A673 (cell line): ENCODE results near the gene MAML3.

Experiments
- CTCF ChIP-seq: fragments of 300-800, 200-600 bp; sonication (generic); conservative IDR thresholded peaks from 2 replicates; pipeline ENCODE4 v1.5.1; 2017; ENCODE audit warnings: low read depth, mild to moderate bottlenecking, antibody characterized with exemption, low read length, moderate library complexity, mixed read lengths
- EZH2 ChIP-seq: fragments of 200-600 bp; sonication (generic); IDR thresholded peaks from 2 replicates; pipeline ENCODE4 v1.6.1; 2017; ENCODE audit warnings: borderline replicate concordance, low read depth, mild to moderate bottlenecking, mixed read lengths, antibody characterized with exemption, low read length; ENCODE audit not compliant: poor library complexity, severe bottlenecking

- TF ChIP-seq EZH2 = no peak
- TF ChIP-seq CTCF = no peak
Observed at GRCh38 chr4:139768366-139768765, 385.6 kb downstream of the MAML3 start.
